Muscle layer of duodenum (tissue), 2 donors: ENCODE data around the gene IL6.

Source experiments
- H3K27ac ChIP-seq: one replicate; pipeline ENCODE4 v1.7.0; 2013; ENCODE audit warnings: mild to moderate bottlenecking, low read length
- H3K27me3 ChIP-seq: one replicate; pipeline ENCODE4 v1.7.0; 2013; ENCODE audit warnings: low read depth, mild to moderate bottlenecking, control low read depth, low read length
- H3K36me3 ChIP-seq, 2 donors: one replicate each; pipeline ENCODE4 v1.7.0; 2013; ENCODE audit warnings: low read length in 2 of 2, control low read depth in 1 of 2, mild to moderate bottlenecking in 1 of 2; ENCODE audit not compliant: insufficient read depth in 2 of 2, control insufficient read depth in 1 of 2
- H3K4me1 ChIP-seq, 2 donors: one replicate each; pipeline ENCODE4 v1.7.0; 2013; ENCODE audit warnings: low read length in 2 of 2, mild to moderate bottlenecking in 2 of 2, control low read depth in 1 of 2, moderate library complexity in 1 of 2; ENCODE audit not compliant: insufficient read depth in 2 of 2, control insufficient read depth in 1 of 2
- H3K4me3 ChIP-seq, 2 donors: one replicate each; pipeline ENCODE4 v1.7.0; 2013; ENCODE audit warnings: low read length in 2 of 2, low read depth in 1 of 2, mild to moderate bottlenecking in 1 of 2
- H3K9me3 ChIP-seq, 2 donors: one replicate each; pipeline ENCODE4 v1.7.0; 2013; ENCODE audit warnings: low read length in 2 of 2, control low read depth in 1 of 2, mild to moderate bottlenecking in 1 of 2; ENCODE audit not compliant: control insufficient read depth in 1 of 2
- donor health status: healthy.

Gene IL6

DNA sequence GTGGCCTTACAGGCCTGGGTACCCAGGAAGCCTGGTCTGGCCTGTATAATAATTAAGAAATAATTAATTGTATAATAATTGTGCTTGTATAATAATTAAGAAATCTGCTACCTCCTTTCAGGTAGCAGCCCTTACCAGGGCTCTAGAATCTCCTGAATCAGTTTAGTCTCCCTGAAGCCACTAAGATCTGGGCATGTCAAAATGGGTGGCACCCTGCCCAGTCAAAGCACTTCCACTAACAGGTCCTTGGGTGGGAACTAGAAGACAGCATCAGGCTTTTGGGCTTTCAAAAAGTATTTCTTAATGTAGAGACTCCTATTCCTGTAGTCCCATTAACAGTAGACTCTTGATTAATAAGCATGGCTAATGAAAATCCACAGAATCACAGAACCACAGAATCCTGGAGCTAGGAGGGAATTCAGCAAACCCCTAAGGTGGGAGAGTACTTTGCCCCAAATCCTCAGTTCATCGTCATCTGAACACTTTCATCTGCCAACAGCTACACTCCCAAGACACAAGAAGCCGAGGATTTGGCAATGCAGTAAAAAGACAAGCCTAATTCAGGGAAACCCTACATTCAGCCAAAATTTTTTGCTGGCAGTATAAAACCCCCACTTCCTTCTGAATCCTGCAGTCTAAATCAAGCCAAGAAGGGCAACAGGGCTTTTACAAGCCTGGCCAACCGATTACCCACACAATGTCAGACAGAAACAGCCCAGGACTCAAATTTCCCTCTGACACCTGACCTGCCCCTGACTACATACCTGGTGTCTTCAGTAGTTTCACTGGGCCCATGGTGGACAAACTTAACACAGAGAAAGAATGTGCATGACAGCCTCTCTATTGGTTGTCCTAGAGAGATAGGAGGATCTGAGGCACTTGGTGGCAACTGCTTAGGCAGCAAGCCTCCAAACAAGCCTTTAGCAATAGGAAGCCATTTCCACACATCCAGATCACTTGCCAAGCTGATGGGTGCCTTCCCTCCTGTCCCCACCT lies 5.9 kb upstream of the IL6 start:
- H3K36me3 ChIP-seq, result no peaks in the 10 kb centered on the region
- H3K27ac ChIP-seq, result no peak overlapping the region
- peaks cover 7 to 13% of the 10 kb centered on the region in 2 donors for H3K4me1 ChIP-seq

DNA sequence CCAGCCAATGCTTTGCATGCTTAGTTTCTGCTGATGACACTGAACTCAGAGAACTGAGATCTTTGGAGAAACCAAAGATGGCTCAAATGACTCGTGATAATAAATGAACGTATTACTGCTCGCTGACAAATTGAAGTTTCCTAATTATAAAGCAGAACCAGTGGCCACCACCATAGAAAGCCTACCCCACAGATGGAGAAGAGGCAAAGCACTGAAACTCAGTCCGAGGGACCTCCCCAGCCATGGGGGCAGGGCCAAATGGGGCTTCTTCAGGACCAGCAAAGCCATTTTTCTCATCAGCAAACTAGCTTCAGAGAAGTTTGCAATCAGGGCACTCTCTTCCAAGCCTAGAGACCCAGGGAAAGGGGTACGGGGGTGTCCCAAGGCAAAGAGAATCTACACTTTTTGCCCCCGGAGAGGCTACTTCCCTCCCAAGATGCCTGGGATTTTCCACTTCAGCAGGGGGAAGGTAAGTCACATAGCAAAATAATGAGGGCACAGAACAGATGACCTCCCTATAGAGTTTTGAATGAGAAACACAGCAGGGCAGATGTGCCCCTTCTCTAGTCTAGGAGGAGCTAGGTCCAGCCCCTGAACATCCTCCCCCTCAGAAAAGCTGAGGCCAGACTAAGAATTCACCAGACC lies 4.3 kb upstream of the IL6 start:
- no peaks in the 10 kb centered on the region for H3K36me3 ChIP-seq
- H3K27ac ChIP-seq, result peak overlapping the region; percentile 64
- no peaks in the 10 kb centered on the region for H3K27me3 ChIP-seq
- no peak overlapping the region for H3K4me3 ChIP-seq
- peaks cover 7 to 23% of the 10 kb centered on the region in 2 donors for H3K4me1 ChIP-seq
- H3K9me3 ChIP-seq, result no peaks in the 10 kb centered on the region

More for the DNA sequence above, 5.9 kb upstream of the IL6 start:
- Histone ChIP-seq H3K9me3 (no peaks in the 10 kb centered on the region), H3K4me3 (no peak overlapping the region), H3K27me3 (no peaks in the 10 kb centered on the region)

DNA sequence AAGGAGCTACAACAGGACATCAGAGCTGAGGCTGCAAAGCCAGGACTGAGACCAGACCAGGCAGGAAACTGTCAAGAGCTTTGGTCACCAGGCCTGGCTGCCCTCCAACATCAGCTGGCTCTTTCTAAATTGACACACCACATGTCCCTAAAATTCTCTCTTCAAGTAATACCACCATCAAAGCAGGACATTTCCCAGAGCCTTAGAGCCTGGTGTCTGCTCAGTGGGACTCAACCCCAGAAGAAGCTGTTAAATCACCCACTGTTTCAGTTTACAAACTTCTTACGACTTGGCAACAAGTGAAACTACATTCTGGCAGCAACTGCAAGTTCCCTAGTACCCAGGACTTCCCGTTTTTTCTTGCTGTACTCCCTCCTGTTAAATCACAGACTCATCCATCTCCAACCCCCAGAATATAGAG lies 3.8 kb upstream of the IL6 start:
- H3K27ac ChIP-seq, result peak overlapping the region; percentile 64
- H3K36me3 ChIP-seq, result no peaks in the 10 kb centered on the region
- H3K27me3 ChIP-seq, result no peaks in the 10 kb centered on the region
- no peak overlapping the region for H3K4me3 ChIP-seq
- peaks cover 7 to 27% of the 10 kb centered on the region in 2 donors for H3K4me1 ChIP-seq
- no peaks in the 10 kb centered on the region for H3K9me3 ChIP-seq

DNA sequence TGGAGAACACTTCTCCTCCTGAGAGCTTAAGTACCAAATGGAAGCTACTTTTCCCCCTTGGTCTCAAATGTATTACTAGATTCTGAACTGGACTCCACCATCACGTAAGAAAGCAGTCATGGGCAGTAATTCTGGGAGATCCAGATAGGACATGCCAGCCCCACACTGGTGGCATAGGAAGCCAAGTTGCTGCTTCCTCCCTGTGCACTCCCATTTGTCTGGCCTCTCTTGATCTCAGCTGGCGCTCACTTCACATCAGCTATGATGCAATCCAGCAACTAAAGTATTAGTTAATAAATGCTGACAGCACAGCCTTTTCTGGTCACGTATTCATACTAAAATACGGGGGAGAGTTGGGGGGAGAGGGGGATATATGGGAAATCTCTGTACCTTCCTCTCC lies 3.4 kb upstream of the IL6 start:
- peak overlapping the region; percentile 64 for H3K27ac ChIP-seq
- H3K9me3 ChIP-seq, result no peaks in the 10 kb centered on the region
- H3K36me3 ChIP-seq, result no peaks in the 10 kb centered on the region
- H3K4me3 ChIP-seq, result no peak overlapping the region
- H3K27me3 ChIP-seq, result no peaks in the 10 kb centered on the region
- peaks cover 7 to 27% of the 10 kb centered on the region in 2 donors for H3K4me1 ChIP-seq

DNA sequence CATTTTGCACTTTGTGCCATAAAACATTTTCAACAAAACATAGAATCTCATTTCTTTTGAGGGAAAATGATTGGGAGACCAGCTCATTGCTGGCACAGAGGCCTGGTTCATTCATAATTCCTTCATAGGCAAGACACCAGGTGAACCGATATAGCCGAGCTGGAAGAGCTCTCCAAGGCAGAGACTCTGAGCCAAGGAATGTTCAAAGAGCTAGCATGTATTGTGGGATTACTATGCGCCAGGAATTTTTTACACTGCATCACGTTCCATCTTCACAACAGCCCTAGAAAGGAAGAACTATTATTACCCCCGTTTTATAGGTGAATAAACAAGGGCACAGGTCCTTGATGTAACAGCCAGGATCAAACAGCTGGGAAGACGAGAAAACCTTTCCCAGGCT lies 2.1 kb upstream of the IL6 start:
- Histone ChIP-seq H3K9me3 (no peaks in the 10 kb centered on the region), H3K27ac (no peak overlapping the region), H3K4me1 (peaks cover 7 to 27% of the 10 kb centered on the region in 2 donors), H3K27me3 (no peaks in the 10 kb centered on the region), H3K4me3 (no peak overlapping the region), H3K36me3 (no peaks in the 10 kb centered on the region)

DNA sequence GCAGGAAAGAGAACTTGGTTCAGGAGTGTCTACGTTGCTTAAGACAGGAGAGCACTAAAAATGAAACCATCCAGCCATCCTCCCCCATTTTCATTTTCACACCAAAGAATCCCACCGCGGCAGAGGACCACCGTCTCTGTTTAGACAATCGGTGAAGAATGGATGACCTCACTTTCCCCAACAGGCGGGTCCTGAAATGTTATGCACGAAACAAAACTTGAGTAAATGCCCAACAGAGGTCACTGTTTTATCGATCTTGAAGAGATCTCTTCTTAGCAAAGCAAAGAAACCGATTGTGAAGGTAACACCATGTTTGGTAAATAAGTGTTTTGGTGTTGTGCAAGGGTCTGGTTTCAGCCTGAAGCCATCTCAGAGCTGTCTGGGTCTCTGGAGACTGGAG lies 1.4 kb upstream of the IL6 start:
- H3K27me3 ChIP-seq, result no peaks in the 10 kb centered on the region
- no peaks in the 10 kb centered on the region for H3K36me3 ChIP-seq
- no peaks in the 10 kb centered on the region for H3K9me3 ChIP-seq
- peak overlapping the region in 1 of 2 donors; percentile 24 for H3K4me3 ChIP-seq
- H3K4me1 ChIP-seq, result peaks cover 7 to 27% of the 10 kb centered on the region in 2 donors
- H3K27ac ChIP-seq, result no peak overlapping the region

DNA sequence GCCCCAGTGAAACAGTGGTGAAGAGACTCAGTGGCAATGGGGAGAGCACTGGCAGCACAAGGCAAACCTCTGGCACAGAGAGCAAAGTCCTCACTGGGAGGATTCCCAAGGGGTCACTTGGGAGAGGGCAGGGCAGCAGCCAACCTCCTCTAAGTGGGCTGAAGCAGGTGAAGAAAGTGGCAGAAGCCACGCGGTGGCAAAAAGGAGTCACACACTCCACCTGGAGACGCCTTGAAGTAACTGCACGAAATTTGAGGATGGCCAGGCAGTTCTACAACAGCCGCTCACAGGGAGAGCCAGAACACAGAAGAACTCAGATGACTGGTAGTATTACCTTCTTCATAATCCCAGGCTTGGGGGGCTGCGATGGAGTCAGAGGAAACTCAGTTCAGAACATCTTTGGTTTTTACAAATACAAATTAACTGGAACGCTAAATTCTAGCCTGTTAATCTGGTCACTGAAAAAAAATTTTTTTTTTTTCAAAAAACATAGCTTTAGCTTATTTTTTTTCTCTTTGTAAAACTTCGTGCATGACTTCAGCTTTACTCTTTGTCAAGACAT lies 574 bp upstream of the IL6 start:
- peak overlapping the region; percentile 47 to 49 for H3K4me3 ChIP-seq
- no peaks in the 10 kb centered on the region for H3K9me3 ChIP-seq
- H3K27ac ChIP-seq, result peak overlapping the region; percentile 33
- H3K4me1 ChIP-seq, result peaks cover 7 to 31% of the 10 kb centered on the region in 2 donors
- no peaks in the 10 kb centered on the region for H3K27me3 ChIP-seq
- no peaks in the 10 kb centered on the region for H3K36me3 ChIP-seq

DNA sequence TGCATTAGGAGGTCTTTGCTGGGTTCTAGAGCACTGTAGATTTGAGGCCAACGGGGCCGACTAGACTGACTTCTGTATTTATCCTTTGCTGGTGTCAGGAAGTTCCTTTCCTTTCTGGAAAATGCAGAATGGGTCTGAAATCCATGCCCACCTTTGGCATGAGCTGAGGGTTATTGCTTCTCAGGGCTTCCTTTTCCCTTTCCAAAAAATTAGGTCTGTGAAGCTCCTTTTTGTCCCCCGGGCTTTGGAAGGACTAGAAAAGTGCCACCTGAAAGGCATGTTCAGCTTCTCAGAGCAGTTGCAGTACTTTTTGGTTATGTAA lies 675 bp downstream of the IL6 start:
- Histone ChIP-seq H3K4me1 (peaks cover 7 to 31% of the 10 kb centered on the region in 2 donors), H3K27ac (peak overlapping the region; percentile 59), H3K9me3 (no peaks in the 10 kb centered on the region), H3K36me3 (no peaks in the 10 kb centered on the region), H3K27me3 (no peaks in the 10 kb centered on the region), H3K4me3 (peak overlapping the region; percentile 47 to 49)

DNA sequence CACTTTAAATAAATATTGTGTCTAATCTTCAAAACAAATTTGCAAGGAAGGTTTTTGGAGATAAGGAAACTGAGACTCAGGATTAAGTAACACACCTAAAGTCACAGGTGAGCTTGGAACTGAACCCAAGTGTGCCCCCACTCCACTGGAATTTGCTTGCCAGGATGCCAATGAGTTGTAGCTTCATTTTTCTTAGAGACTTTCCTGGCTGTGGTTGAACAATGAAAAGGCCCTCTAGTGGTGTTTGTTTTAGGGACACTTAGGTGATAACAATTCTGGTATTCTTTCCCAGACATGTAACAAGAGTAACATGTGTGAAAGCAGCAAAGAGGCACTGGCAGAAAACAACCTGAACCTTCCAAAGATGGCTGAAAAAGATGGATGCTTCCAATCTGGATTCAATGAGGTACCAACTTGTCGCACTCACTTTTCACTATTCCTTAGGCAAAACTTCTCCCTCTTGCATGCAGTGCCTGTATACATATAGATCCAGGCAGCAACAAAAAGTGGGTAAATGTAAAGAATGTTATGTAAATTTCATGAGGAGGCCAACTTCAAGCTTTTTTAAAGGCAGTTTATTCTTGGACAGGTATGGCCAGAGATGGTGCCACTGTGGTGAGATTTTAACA lies 1.5 kb downstream of the IL6 start:
- Histone ChIP-seq H3K27me3 (no peaks in the 10 kb centered on the region), H3K4me1 (peaks cover 1 to 31% of the 10 kb centered on the region in 2 donors), H3K36me3 (no peaks in the 10 kb centered on the region), H3K4me3 (no peak overlapping the region), H3K27ac (peak overlapping the region; percentile 59), H3K9me3 (no peaks in the 10 kb centered on the region)

DNA sequence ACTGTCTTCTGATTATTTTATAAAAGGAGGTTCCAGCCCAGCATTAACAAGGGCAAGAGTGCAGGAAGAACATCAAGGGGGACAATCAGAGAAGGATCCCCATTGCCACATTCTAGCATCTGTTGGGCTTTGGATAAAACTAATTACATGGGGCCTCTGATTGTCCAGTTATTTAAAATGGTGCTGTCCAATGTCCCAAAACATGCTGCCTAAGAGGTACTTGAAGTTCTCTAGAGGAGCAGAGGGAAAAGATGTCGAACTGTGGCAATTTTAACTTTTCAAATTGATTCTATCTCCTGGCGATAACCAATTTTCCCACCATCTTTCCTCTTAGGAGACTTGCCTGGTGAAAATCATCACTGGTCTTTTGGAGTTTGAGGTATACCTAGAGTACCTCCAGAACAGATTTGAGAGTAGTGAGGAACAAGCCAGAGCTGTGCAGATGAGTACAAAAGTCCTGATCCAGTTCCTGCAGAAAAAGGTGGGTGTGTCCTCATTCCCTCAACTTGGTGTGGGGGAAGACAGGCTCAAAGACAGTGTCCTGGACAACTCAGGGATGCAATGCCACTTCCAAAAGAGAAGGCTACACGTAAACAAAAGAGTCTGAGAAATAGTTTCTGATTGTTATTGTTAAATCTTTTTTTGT lies 2.3 kb downstream of the IL6 start:
- Histone ChIP-seq H3K27me3 (no peaks in the 10 kb centered on the region), H3K4me1 (peaks cover 0 to 23% of the 10 kb centered on the region in 2 donors), H3K9me3 (no peaks in the 10 kb centered on the region), H3K4me3 (no peak overlapping the region), H3K27ac (no peak overlapping the region), H3K36me3 (no peaks in the 10 kb centered on the region)
